ENCODE measurements around the gene MYO16.

Gene MYO16
- 0 to 4.4 (median 0.05) reads per million in 17 experiments for total RNA-seq

GRCh38 chr13:108629181-108629752 is at the start of gene MYO16:
Gene MYO16 (plus strand): TSS chr13:108629611. CDS start chr13:108629845, 234 bp downstream.
- DNase-seq = no peak

GRCh38 chr13:108586826-108587225 is 42.6 kb upstream of the MYO16 start:
- no peak for DNase-seq

GRCh38 chr13:108588516-108588915 is 40.9 kb upstream of the MYO16 start:
- no peak for DNase-seq

GRCh38 chr13:108594153-108594552 is 35.3 kb upstream of the MYO16 start:
- no peak for DNase-seq

GRCh38 chr13:108595436-108596274 is 33.8 kb upstream of the MYO16 start:
- no peak for DNase-seq

GRCh38 chr13:108597943-108598342 is 31.5 kb upstream of the MYO16 start:
- DNase-seq = no peak

GRCh38 chr13:108606424-108606823 is 23.0 kb upstream of the MYO16 start:
- DNase-seq = no peak

GRCh38 chr13:108609353-108609752 is 20.1 kb upstream of the MYO16 start:
- no peak for DNase-seq

GRCh38 chr13:108610507-108610906 is 18.9 kb upstream of the MYO16 start:
- DNase-seq = no peak

- DNase-seq = no peak
These were observed 14.2 kb upstream of the MYO16 start for GRCh38 chr13:108615241-108615640.

GRCh38 chr13:108618233-108618632 is 11.2 kb upstream of the MYO16 start:
- no peak for DNase-seq

- DNase-seq = no peak
These were observed 7.9 kb upstream of the MYO16 start for GRCh38 chr13:108621462-108621861.

GRCh38 chr13:108624108-108624507 is 5.3 kb upstream of the MYO16 start:
- DNase-seq = no peak

- no peak for DNase-seq
These were observed 4.4 kb upstream of the MYO16 start for GRCh38 chr13:108624979-108625378.

- DNase-seq = no peak
These were observed 577 bp downstream of the MYO16 start for GRCh38 chr13:108629988-108630387.

- DNase-seq = no peak
These were observed 3.3 kb downstream of the MYO16 start for GRCh38 chr13:108632649-108633167.

- DNase-seq = no peak
These were observed 9.5 kb downstream of the MYO16 start for GRCh38 chr13:108638901-108639300.

GRCh38 chr13:108643646-108644353 is 14.4 kb downstream of the MYO16 start:
- no peak for DNase-seq

GRCh38 chr13:108645376-108645775 is 16.0 kb downstream of the MYO16 start:
- no peak for DNase-seq

- DNase-seq = no peak
These were observed 20.9 kb downstream of the MYO16 start for GRCh38 chr13:108650271-108650670.

- no peak for DNase-seq
These were observed 27.3 kb downstream of the MYO16 start for GRCh38 chr13:108656742-108657141.

GRCh38 chr13:108657519-108657918 is 28.1 kb downstream of the MYO16 start:
- no peak for DNase-seq

GRCh38 chr13:108662528-108662927 is 33.1 kb downstream of the MYO16 start:
- DNase-seq = no peak

Measured in suppressor macrophage (primary cell).